ENCODE data around the gene WDFY2.
"Not testable (repeated sequence)": the region's sequence is repeated elsewhere in the genome, so short reads cannot be mapped to it uniquely, and the experiment has no call there.

WDFY2 gene

DNA sequence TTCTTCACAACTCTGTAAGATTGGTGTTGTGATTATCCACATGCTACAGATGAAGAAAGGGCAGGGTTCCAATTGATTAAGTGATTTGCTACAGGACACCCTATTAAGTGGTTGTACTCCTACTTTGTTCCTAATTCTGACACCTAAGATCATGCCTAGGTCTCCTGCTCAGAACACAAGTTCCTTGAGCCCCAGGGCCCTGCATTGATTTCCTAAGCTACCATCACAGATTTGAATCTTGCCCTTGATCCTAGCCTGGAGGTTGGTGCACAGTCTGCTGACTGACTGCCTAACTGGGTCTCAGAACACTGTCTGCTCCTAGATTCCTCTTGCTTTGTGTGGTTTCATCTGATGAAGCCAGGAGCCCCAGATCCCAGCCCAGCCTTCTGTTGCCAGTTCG lies 19.6 kb upstream of the WDFY2 start:
- Histone ChIP-seq H2BK5ac (ENCODE audit: low read depth, low read length, poor library complexity) (no peak overlapping the region), H2AFZ (ENCODE audit: insufficient read depth, low read length, poor library complexity) (no peak overlapping the region), H2BK12ac (ENCODE audit: low read length) (no peak overlapping the region), H3K79me1 (ENCODE audit: low read length) (no peaks in the 10 kb centered on the region), H3K4ac (ENCODE audit: low read depth, low read length) (no peak overlapping the region), H3K27ac (ENCODE audit: low read depth, low read length) (no peak overlapping the region), H3K9me3 (ENCODE audit: insufficient read depth, low read depth, low read length) (peaks cover 5% of the 10 kb centered on the region), H4K8ac (ENCODE audit: low read depth, low read length) (no peak overlapping the region), H4K12ac (ENCODE audit: low read depth, low read length) (no peak overlapping the region), H3K36me3 (ENCODE audit: control insufficient read depth in 1 of 2, insufficient read depth in 2 of 2, low read length in 2 of 2) (no peaks in the 10 kb centered on the region), H3K18ac (ENCODE audit: low read length) (no peak overlapping the region), H3K9ac (ENCODE audit: low read length) (no peak overlapping the region), H3K23ac (ENCODE audit: low read length) (no peak overlapping the region), H3K4me2 (ENCODE audit: low read length) (no peak overlapping the region), H3K14ac (ENCODE audit: low read length) (no peak overlapping the region), H3K27me3 (ENCODE audit: insufficient read depth, low read length) (no peaks in the 10 kb centered on the region), H3K4me1 (ENCODE audit: control insufficient read depth in 1 of 2, insufficient read depth in 2 of 2, low read length in 2 of 2) (no peaks in the 10 kb centered on the region), H3K4me3 (ENCODE audit: low read depth, low read length) (no peak overlapping the region), H3K79me2 (ENCODE audit: control insufficient read depth, insufficient read depth, low read length, poor library complexity) (no peaks in the 10 kb centered on the region), H2BK120ac (ENCODE audit: insufficient read depth, low read length, poor library complexity) (no peak overlapping the region), H4K91ac (ENCODE audit: low read depth, low read length) (no peak overlapping the region), H2AK5ac (ENCODE audit: low read length) (no peak overlapping the region)
- peak; percentile 68 to 75 for DNase-seq
- WGBS (ENCODE audit: extremely low coverage, insufficient coverage, insufficient read length) = no CpG with 5 or more reads among the region's 1 CpG

DNA sequence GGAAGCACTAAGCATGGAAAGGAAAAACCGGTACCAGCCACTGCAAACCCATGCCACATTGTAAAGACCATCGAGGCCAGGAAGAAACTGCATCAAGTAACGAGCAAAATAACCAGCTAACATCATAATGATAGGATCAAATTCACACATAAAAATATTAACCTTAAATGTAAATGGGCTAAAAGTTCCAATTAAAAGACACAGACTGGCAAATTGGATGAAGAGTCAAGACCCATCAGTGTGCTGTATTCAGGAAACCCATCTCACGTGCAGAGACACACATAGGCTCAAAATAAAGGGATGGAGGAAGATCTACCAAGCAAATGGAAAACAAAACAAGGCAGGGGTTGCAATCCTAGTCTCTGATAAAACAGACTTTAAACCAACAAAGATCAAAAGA lies 15.3 kb upstream of the WDFY2 start:
- not testable (repeated sequence) for H3K36me3 ChIP-seq (ENCODE audit: control insufficient read depth in 1 of 2, insufficient read depth in 2 of 2, low read length in 2 of 2); H3K14ac ChIP-seq (ENCODE audit: low read length); H4K91ac ChIP-seq (ENCODE audit: low read depth, low read length); H3K27ac ChIP-seq (ENCODE audit: low read depth, low read length); H3K9ac ChIP-seq (ENCODE audit: low read length); H3K4me2 ChIP-seq (ENCODE audit: low read length); H4K12ac ChIP-seq (ENCODE audit: low read depth, low read length); H2AK5ac ChIP-seq (ENCODE audit: low read length); H3K79me2 ChIP-seq (ENCODE audit: control insufficient read depth, insufficient read depth, low read length, poor library complexity); H4K8ac ChIP-seq (ENCODE audit: low read depth, low read length); H3K4me1 ChIP-seq (ENCODE audit: control insufficient read depth in 1 of 2, insufficient read depth in 2 of 2, low read length in 2 of 2); H3K27me3 ChIP-seq (ENCODE audit: insufficient read depth, low read length); H3K23ac ChIP-seq (ENCODE audit: low read length); H2AFZ ChIP-seq (ENCODE audit: insufficient read depth, low read length, poor library complexity); H3K18ac ChIP-seq (ENCODE audit: low read length); H3K79me1 ChIP-seq (ENCODE audit: low read length); H2BK5ac ChIP-seq (ENCODE audit: low read depth, low read length, poor library complexity); H2BK12ac ChIP-seq (ENCODE audit: low read length); H3K4ac ChIP-seq (ENCODE audit: low read depth, low read length); H3K4me3 ChIP-seq (ENCODE audit: low read depth, low read length); DNase-seq; H3K9me3 ChIP-seq (ENCODE audit: insufficient read depth, low read depth, low read length); H2BK120ac ChIP-seq (ENCODE audit: insufficient read depth, low read length, poor library complexity)
- WGBS (ENCODE audit: extremely low coverage, insufficient coverage, insufficient read length) = no CpG with 5 or more reads among the region's 4 CpGs

DNA sequence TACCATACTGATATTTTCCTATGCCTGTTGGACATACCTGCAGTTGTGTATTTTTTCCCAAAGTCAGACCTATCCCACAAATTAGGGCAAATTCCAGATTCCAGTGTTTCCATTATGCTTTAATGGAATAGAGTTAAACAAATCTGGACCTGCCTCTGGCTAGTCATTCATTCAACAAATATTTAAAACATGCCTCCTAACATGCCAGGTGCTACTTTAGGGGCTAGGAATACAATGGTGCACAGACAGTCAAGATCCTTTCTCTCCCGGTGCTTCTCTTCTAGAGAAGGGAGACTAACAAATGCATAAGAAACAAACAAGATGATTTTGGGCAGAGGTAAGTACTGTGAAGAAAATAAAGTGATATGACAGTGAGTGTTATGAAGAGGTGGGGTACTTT lies 7.5 kb upstream of the WDFY2 start:
- Histone ChIP-seq H3K14ac (ENCODE audit: low read length) (no peak overlapping the region), H3K4me2 (ENCODE audit: low read length) (peak overlapping the region; percentile 9), H3K4me3 (ENCODE audit: low read depth, low read length) (no peak overlapping the region), H3K23ac (ENCODE audit: low read length) (no peak overlapping the region), H3K79me1 (ENCODE audit: low read length) (peaks cover 5% of the 10 kb centered on the region), H4K91ac (ENCODE audit: low read depth, low read length) (no peak overlapping the region), H4K8ac (ENCODE audit: low read depth, low read length) (no peak overlapping the region), H3K36me3 (ENCODE audit: control insufficient read depth in 1 of 2, insufficient read depth in 2 of 2, low read length in 2 of 2) (no peaks in the 10 kb centered on the region), H2BK12ac (ENCODE audit: low read length) (no peak overlapping the region), H3K4me1 (ENCODE audit: control insufficient read depth in 1 of 2, insufficient read depth in 2 of 2, low read length in 2 of 2) (peaks cover 8 to 12% of the 10 kb centered on the region in 2 experiments), H3K27ac (ENCODE audit: low read depth, low read length) (peak overlapping the region; percentile 50), H3K9ac (ENCODE audit: low read length) (no peak overlapping the region), H2AK5ac (ENCODE audit: low read length) (no peak overlapping the region), H3K9me3 (ENCODE audit: insufficient read depth, low read depth, low read length) (no peaks in the 10 kb centered on the region), H2BK120ac (ENCODE audit: insufficient read depth, low read length, poor library complexity) (no peak overlapping the region), H4K12ac (ENCODE audit: low read depth, low read length) (no peak overlapping the region), H3K4ac (ENCODE audit: low read depth, low read length) (no peak overlapping the region), H3K18ac (ENCODE audit: low read length) (no peak overlapping the region), H3K79me2 (ENCODE audit: control insufficient read depth, insufficient read depth, low read length, poor library complexity) (no peaks in the 10 kb centered on the region), H2BK5ac (ENCODE audit: low read depth, low read length, poor library complexity) (no peak overlapping the region), H2AFZ (ENCODE audit: insufficient read depth, low read length, poor library complexity) (no peak overlapping the region), H3K27me3 (ENCODE audit: insufficient read depth, low read length) (no peaks in the 10 kb centered on the region)
- peak; percentile 41 to 81 for DNase-seq
- WGBS (ENCODE audit: extremely low coverage, insufficient coverage, insufficient read length) = no CpG with 5 or more reads among the region's 1 CpG

DNA sequence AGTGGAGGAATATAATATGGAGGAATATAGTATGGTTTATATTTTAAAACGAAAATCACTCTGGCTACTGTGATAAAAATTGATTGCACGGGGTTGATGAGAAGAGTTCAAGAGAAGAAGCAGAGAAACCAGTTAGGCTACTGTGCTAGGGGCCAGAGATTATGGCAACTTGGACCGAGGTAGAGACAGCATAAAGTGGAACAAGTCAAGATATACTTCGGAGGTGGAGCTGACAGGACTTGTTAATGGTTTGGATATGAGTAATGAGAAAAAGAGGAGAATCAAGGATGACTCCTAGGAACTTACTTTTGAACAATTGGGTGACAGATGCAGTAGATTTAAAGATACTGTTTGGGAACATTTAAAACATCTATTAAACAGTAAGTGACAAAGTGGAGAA lies 6.6 kb upstream of the WDFY2 start:
- Histone ChIP-seq H3K4me3 (ENCODE audit: low read depth, low read length) (no peak overlapping the region), H2AFZ (ENCODE audit: insufficient read depth, low read length, poor library complexity) (no peak overlapping the region), H3K23ac (ENCODE audit: low read length) (no peak overlapping the region), H3K9me3 (ENCODE audit: insufficient read depth, low read depth, low read length) (no peaks in the 10 kb centered on the region), H4K91ac (ENCODE audit: low read depth, low read length) (no peak overlapping the region), H4K12ac (ENCODE audit: low read depth, low read length) (no peak overlapping the region), H3K79me2 (ENCODE audit: control insufficient read depth, insufficient read depth, low read length, poor library complexity) (no peaks in the 10 kb centered on the region), H3K9ac (ENCODE audit: low read length) (no peak overlapping the region), H3K79me1 (ENCODE audit: low read length) (peaks cover 5% of the 10 kb centered on the region), H3K4me1 (ENCODE audit: control insufficient read depth in 1 of 2, insufficient read depth in 2 of 2, low read length in 2 of 2) (peaks cover 8 to 12% of the 10 kb centered on the region in 2 experiments), H3K4ac (ENCODE audit: low read depth, low read length) (no peak overlapping the region), H2BK120ac (ENCODE audit: insufficient read depth, low read length, poor library complexity) (no peak overlapping the region), H3K27ac (ENCODE audit: low read depth, low read length) (peak overlapping the region; percentile 29), H2BK12ac (ENCODE audit: low read length) (no peak overlapping the region), H3K27me3 (ENCODE audit: insufficient read depth, low read length) (no peaks in the 10 kb centered on the region), H4K8ac (ENCODE audit: low read depth, low read length) (no peak overlapping the region), H2AK5ac (ENCODE audit: low read length) (no peak overlapping the region), H3K18ac (ENCODE audit: low read length) (no peak overlapping the region), H2BK5ac (ENCODE audit: low read depth, low read length, poor library complexity) (no peak overlapping the region), H3K14ac (ENCODE audit: low read length) (no peak overlapping the region), H3K4me2 (ENCODE audit: low read length) (no peak overlapping the region), H3K36me3 (ENCODE audit: control insufficient read depth in 1 of 2, insufficient read depth in 2 of 2, low read length in 2 of 2) (no peaks in the 10 kb centered on the region)
- DNase-seq = peak; percentile 68 to 88
- 100% methylated on average over 1 of the region's 4 CpGs for WGBS (ENCODE audit: extremely low coverage, insufficient coverage, insufficient read length)

All from trophoblast cell (in vitro differentiated cells and primary cell).